K562 (cell line): ENCODE measurements around the gene GNAS-AS1. TPM values are rescaled to one million over a fixed set of nuclear protein-coding genes. Genes with fewer than 3 reads are reported as not detected.

ENCODE experiments used
- ATAC-seq: fragments of 200-7000 bp; cut with Tn5 transposase; 3 replicates; pipeline ENCODE4 v1.9.1; 2020; ENCODE audit warnings: moderate library complexity
- BruUV-seq: library from RNA; stranded (reverse); fragments of 400-500 nt; replicated peaks from 2 replicates; lab custom pipeline; 2021; lab: Mats Ljungman, UMichigan
- CTCF ChIA-PET: fragments of 300-600 bp; formaldehyde crosslinking; extraction: SDS; loops from one replicate; lab custom pipeline; 2021; ENCODE audit warnings: low intra/inter-chr PET ratio; lab: Yijun Ruan, JAX
- POLR2A ChIA-PET: fragments of 300-600, 350-650 bp; sonication (Branson Sonifier 250); formaldehyde crosslinking; extraction: SDS; loops from one replicate; lab custom pipeline; 2021; ENCODE audit warnings: antibody characterized with exemption, inconsistent platforms; lab: Yijun Ruan, JAX
- DNase-seq, 4 experiments: peaks; one replicate each; pipeline versions ENCODE4 v3.0.0 to v3.0.0-alpha.2; 2011 to 2018; ENCODE audit warnings: low spot score in 3 of 4, mixed read lengths in 3 of 4; ENCODE audit errors: extremely low read depth in 1 of 4
- FAIRE-seq: peaks from 2 replicates; lab custom pipeline; 2011; peaks lifted over from hg19 to GRCh38; lab: Jason Lieb, UNC
- H2AFZ ChIP-seq: 2 replicates; pipeline ENCODE4 v1.6.0; 2011; ENCODE audit warnings: low read depth, low read length, control low read depth, inconsistent platforms
- H3K27ac ChIP-seq: fragments of 200-600 bp; 3 replicates; pipeline ENCODE4 v1.8.0; 2011; ENCODE audit warnings: low read depth, mild to moderate bottlenecking, control low read depth, inconsistent platforms, low read length, moderate library complexity, mixed read lengths; ENCODE audit errors: extremely low read depth
- H3K27me3 ChIP-seq, 2 experiments: fragments of 300-600 bp in 1 of 2; 2 replicates in 1 of 2; 3 replicates in 1 of 2; pipeline versions ENCODE4 v1.6.0 to v1.8.0; 2011; ENCODE audit warnings: inconsistent platforms in 2 of 2, low read length in 2 of 2, mild to moderate bottlenecking in 1 of 2, mixed read lengths in 1 of 2, moderate library complexity in 1 of 2; ENCODE audit not compliant: control insufficient read depth in 2 of 2, insufficient read depth in 2 of 2
- H3K36me3 ChIP-seq: fragments of 300-600 bp; 3 replicates; pipeline ENCODE4 v1.8.0; 2011; ENCODE audit warnings: mild to moderate bottlenecking, low read length, inconsistent platforms; ENCODE audit not compliant: control insufficient read depth, insufficient read depth
- H3K4me1 ChIP-seq, 2 experiments: fragments of 200-600 bp in 1 of 2; replicated peaks in 1 of 2; 2 replicates in 1 of 2; 3 replicates in 1 of 2; pipeline versions ENCODE4 v1.5.1 to v1.8.0; 2011; ENCODE audit warnings: inconsistent platforms in 2 of 2, low read length in 2 of 2, mild to moderate bottlenecking in 1 of 2, mixed read lengths in 1 of 2, moderate library complexity in 1 of 2; ENCODE audit not compliant: control insufficient read depth in 2 of 2, insufficient read depth in 2 of 2
- H3K4me2 ChIP-seq: 2 replicates; pipeline ENCODE4 v1.6.1; 2011; ENCODE audit warnings: low read length, control low read depth, inconsistent platforms, mixed read lengths; ENCODE audit not compliant: insufficient read depth
- H3K4me3 ChIP-seq: fragments of 200-600 bp; sonication (generic), shearing (Covaris generic); 2 replicates; pipeline ENCODE4 v1.5.1; 2016; ENCODE audit warnings: control low read depth, inconsistent platforms
- H3K79me2 ChIP-seq: fragments of 200-600 bp; 3 replicates; pipeline ENCODE4 v1.8.0; 2011; ENCODE audit warnings: low read length, inconsistent platforms; ENCODE audit not compliant: control insufficient read depth, insufficient read depth
- H3K9ac ChIP-seq, 2 experiments: 2 replicates each; pipeline versions ENCODE4 v1.6.0 to v1.6.1; 2011; ENCODE audit warnings: low read depth in 2 of 2, low read length in 2 of 2, control low read depth in 1 of 2, inconsistent platforms in 1 of 2, mild to moderate bottlenecking in 1 of 2, mixed read lengths in 1 of 2; ENCODE audit not compliant: insufficient read depth in 1 of 2
- H3K9me1 ChIP-seq: one replicate; pipeline ENCODE4 v1.6.0; 2011; ENCODE audit warnings: inconsistent platforms, mild to moderate bottlenecking, low read length, moderate library complexity; ENCODE audit not compliant: control insufficient read depth, insufficient read depth
- H3K9me3 ChIP-seq: replicated peaks from 2 replicates; pipeline ENCODE4 v1.5.1; 2011; ENCODE audit warnings: low read depth, low read length, inconsistent platforms; ENCODE audit not compliant: control insufficient read depth, insufficient read depth
- H4K20me1 ChIP-seq: replicated peaks from 2 replicates; pipeline ENCODE4 v1.6.1; 2011; ENCODE audit warnings: low read length, inconsistent platforms, mixed read lengths; ENCODE audit not compliant: control insufficient read depth, insufficient read depth
- ATF1 ChIP-seq, 2 experiments: fragments of 450-650 bp in 1 of 2; IDR thresholded peaks; 2 replicates each; pipeline ENCODE4 v1.6.1; 2016; ENCODE audit warnings: missing compliant biosample characterization in 1 of 2, missing genetic modification characterization in 1 of 2
- NFE2 ChIP-seq: IDR thresholded peaks from 2 replicates; pipeline ENCODE4 v1.6.1; 2014; ENCODE audit warnings: antibody characterized with exemption, low read depth
- POLR2AphosphoS2 ChIP-seq: IDR thresholded peaks from 2 replicates; pipeline ENCODE4 v1.6.1; 2012; ENCODE audit warnings: low read length, improper control_type of control experiment
- ZNF134 ChIP-seq: fragments of 250-450 bp; sonication (Bioruptor Pico); conservative IDR thresholded peaks from 2 replicates; pipeline ENCODE4 v1.4.0; 2020
- WGBS: fragments of 100-300 bp; shearing (Covaris generic); methylation state at CpG from one replicate; pipeline ENCODE4 v1.1.6; 2016; ENCODE audit warnings: low coverage, mixed read lengths; ENCODE audit not compliant: insufficient coverage; ENCODE audit errors: missing lambda C conversion rate; 5-methylcytosine and 5-hydroxymethylcytosine counted together
- in situ Hi-C: fragments of 300-500 bp; cut with MboI; formaldehyde crosslinking; loops from 4 replicates; pipeline ENCODE4 v1.15.0; 2018; ENCODE audit warnings: inconsistent platforms, mixed read lengths
- intact Hi-C: fragments of 100-400 bp; cut with micrococcal nuclease; formaldehyde crosslinking; loops from 2 replicates; pipeline ENCODE4 v1.14.2; 2022
- polyA plus RNA-seq, 8 experiments: library from polyadenylated mRNA; depleted of rRNA in 4 of 8; stranded (reverse) in 5 of 8; unstranded in 3 of 8; fragments of >200 nt; fragmentation: Nextera tagmentation in 2 of 8; fragmentation: Illumina TruSeq in 1 of 8; extraction: Ambion mirVana in 2 of 8; extraction: Trizol in 1 of 8; gene quantifications; 2 replicates each; pipeline versions ENCODE4 v1.2.1 to v1.2.3, GENCODE V29; 2011 to 2014; ENCODE audit warnings: inconsistent platforms in 1 of 8, missing spikeins in 1 of 8
- total RNA-seq, 7 experiments: library from RNA; depleted of rRNA in 6 of 7; stranded (reverse); fragments of >200 nt in 6 of 7; fragmentation: Illumina TruSeq in 2 of 7; extraction: Trizol in 2 of 7; gene quantifications; 2 replicates each; pipeline versions ENCODE4 v1.2.1 to v1.2.3, GENCODE V29; 2011 to 2021; ENCODE audit warnings: low replicate concordance in 1 of 7
- TF ChIP-seq, protein P1 (sequence below), 2 experiments: fragments of 200-800 bp in 1 of 2; sonication (Bioruptor generic) in 1 of 2; sonication (generic) in 1 of 2; formaldehyde crosslinking in 1 of 2; IDR thresholded peaks in 1 of 2; conservative IDR thresholded peaks in 1 of 2; 2 replicates each; pipeline versions ENCODE4 v1.5.0 to v1.6.1; 2016 to 2020; ENCODE audit warnings: missing compliant biosample characterization in 1 of 2, missing genetic modification characterization in 1 of 2, missing genetic modification reagents in 1 of 2
- TF ChIP-seq, protein P2 (sequence below): sonication (generic); formaldehyde crosslinking; IDR thresholded peaks from 2 replicates; pipeline ENCODE4 v1.5.0; 2020; ENCODE audit warnings: missing genetic modification reagents
- TF ChIP-seq, protein P3 (sequence below): sonication (generic); formaldehyde crosslinking; IDR thresholded peaks from 2 replicates; pipeline ENCODE4 v1.8.0; 2022; ENCODE audit warnings: mild to moderate bottlenecking, missing genetic modification reagents
- TF ChIP-seq, protein P4 (sequence below): fragments of 450-650 bp; IDR thresholded peaks from 2 replicates; pipeline ENCODE4 v1.6.1; 2016; ENCODE audit warnings: missing biosample characterization, missing genetic modification characterization
- TF ChIP-seq, protein P5 (sequence below): sonication (generic); formaldehyde crosslinking; IDR thresholded peaks from 2 replicates; pipeline ENCODE4 v1.8.0; 2022; ENCODE audit warnings: missing genetic modification reagents, mild to moderate bottlenecking, borderline replicate concordance

The GNAS-AS1 gene
- total and polyA plus RNA-seq, 9 of the 15 experiments (the other 6 are each of a cell fraction or from before 2014, with no cell fraction given): 0.04 to 2.5 (median 0.25) TPM

DNA sequence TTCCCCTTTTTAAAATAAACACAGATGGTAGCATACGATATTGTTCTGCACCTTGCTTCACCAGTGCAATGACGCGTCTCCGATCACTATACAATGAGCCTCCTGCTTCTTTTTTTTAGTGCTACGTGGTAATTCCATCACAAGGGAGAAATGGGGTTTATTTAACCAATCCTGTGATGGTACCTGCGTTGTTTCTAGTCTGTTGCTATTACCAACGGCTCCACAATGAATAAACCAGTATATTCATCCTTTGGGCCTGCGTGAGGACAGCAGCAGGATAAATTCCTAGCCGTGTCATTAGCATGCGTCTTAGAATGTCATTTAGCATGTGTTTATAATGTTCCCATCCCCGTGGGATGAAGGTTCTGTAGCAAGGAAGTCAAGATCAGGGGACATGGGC lies 42.9 kb downstream of the GNAS-AS1 start:
- H3K4me3 ChIP-seq: no peak overlapping the region
- no peak overlapping the region for H2AFZ ChIP-seq
- intact Hi-C loops: no loop called here
- no peak for DNase-seq
- H3K79me2 ChIP-seq: no peaks in the 10 kb centered on the region
- H3K27ac ChIP-seq: no peak overlapping the region
- in situ Hi-C loops: loop anchor here (25.0 kb wide), 1 partner anchor 570 kb away; the partner anchor contains the start of gene ANKRD60
- peaks cover 0 to 3% of the 10 kb centered on the region in 2 experiments; a peak in 2 of 5 replicates for H3K4me1 ChIP-seq
- under 1% methylated on average over 11 of the region's 11 CpGs for WGBS
- no peak overlapping the region for H3K9ac ChIP-seq
- H3K27me3 ChIP-seq: peaks cover 72 to 80% of the 10 kb centered on the region in 2 experiments
- H4K20me1 ChIP-seq: peaks cover 14% of the 10 kb centered on the region; the same call in 1 of the 2 replicates
- ChIA-PET POLR2A (no interaction called here), CTCF (no interaction called here)
- no TSS peak for BruUV-seq
- no peak overlapping the region for H3K4me2 ChIP-seq
- no peak for ATAC-seq
- FAIRE-seq: no peak
- no peaks in the 10 kb centered on the region for H3K9me3 ChIP-seq
- H3K36me3 ChIP-seq: no peaks in the 10 kb centered on the region
- H3K9me1 ChIP-seq: no peaks in the 10 kb centered on the region
- TF ChIP-seq ZNF134 (CRISPR knock-in tag) (no peak), POLR2AphosphoS2 (no peak), NFE2 (no peak), ATF1 (CRISPR knock-in tag; IDR thresholded peaks at IDR 0.05) (no peak), ATF1 (tag; IDR thresholded peaks at IDR 0.05) (no peak)
- TF ChIP-seq, protein P1, sequence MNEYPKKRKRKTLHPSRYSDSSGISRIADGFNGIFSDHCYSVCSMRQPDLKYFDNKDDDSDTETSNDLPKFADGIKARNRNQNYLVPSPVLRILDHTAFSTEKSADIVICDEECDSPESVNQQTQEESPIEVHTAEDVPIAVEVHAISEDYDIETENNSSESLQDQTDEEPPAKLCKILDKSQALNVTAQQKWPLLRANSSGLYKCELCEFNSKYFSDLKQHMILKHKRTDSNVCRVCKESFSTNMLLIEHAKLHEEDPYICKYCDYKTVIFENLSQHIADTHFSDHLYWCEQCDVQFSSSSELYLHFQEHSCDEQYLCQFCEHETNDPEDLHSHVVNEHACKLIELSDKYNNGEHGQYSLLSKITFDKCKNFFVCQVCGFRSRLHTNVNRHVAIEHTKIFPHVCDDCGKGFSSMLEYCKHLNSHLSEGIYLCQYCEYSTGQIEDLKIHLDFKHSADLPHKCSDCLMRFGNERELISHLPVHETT (CRISPR knock-in tag; conservative IDR thresholded peaks at IDR 0.05 in 1 of 2, IDR thresholded peaks at IDR 0.05 in 1 of 2): no peak
- TF ChIP-seq, protein P2, sequence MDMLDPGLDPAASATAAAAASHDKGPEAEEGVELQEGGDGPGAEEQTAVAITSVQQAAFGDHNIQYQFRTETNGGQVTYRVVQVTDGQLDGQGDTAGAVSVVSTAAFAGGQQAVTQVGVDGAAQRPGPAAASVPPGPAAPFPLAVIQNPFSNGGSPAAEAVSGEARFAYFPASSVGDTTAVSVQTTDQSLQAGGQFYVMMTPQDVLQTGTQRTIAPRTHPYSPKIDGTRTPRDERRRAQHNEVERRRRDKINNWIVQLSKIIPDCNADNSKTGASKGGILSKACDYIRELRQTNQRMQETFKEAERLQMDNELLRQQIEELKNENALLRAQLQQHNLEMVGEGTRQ (CRISPR knock-in tag): no peak
- TF ChIP-seq, protein P3, sequence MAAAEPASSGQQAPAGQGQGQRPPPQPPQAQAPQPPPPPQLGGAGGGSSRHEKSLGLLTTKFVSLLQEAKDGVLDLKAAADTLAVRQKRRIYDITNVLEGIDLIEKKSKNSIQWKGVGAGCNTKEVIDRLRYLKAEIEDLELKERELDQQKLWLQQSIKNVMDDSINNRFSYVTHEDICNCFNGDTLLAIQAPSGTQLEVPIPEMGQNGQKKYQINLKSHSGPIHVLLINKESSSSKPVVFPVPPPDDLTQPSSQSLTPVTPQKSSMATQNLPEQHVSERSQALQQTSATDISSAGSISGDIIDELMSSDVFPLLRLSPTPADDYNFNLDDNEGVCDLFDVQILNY: no peak
- TF ChIP-seq, protein P4, sequence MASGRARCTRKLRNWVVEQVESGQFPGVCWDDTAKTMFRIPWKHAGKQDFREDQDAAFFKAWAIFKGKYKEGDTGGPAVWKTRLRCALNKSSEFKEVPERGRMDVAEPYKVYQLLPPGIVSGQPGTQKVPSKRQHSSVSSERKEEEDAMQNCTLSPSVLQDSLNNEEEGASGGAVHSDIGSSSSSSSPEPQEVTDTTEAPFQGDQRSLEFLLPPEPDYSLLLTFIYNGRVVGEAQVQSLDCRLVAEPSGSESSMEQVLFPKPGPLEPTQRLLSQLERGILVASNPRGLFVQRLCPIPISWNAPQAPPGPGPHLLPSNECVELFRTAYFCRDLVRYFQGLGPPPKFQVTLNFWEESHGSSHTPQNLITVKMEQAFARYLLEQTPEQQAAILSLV (tag): no peak
- TF ChIP-seq, protein P5, sequence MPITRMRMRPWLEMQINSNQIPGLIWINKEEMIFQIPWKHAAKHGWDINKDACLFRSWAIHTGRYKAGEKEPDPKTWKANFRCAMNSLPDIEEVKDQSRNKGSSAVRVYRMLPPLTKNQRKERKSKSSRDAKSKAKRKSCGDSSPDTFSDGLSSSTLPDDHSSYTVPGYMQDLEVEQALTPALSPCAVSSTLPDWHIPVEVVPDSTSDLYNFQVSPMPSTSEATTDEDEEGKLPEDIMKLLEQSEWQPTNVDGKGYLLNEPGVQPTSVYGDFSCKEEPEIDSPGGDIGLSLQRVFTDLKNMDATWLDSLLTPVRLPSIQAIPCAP (CRISPR knock-in tag): no peak
